HG03060 (cell line): Measurements from ENCODE around the gene FOLR1.
"Not testable (repeated sequence)": the region's sequence is repeated elsewhere in the genome, so short reads cannot be mapped to it uniquely, and the experiment has no call there.

Experiments
- ATAC-seq: cut with Tn5 transposase; IDR thresholded peaks from one replicate; pipeline ENCODE4 v1.9.1; 2021; ENCODE audit warnings: low read depth, moderate number of reproducible peaks; ENCODE audit not compliant: unreplicated experiment

The FOLR1 gene

DNA sequence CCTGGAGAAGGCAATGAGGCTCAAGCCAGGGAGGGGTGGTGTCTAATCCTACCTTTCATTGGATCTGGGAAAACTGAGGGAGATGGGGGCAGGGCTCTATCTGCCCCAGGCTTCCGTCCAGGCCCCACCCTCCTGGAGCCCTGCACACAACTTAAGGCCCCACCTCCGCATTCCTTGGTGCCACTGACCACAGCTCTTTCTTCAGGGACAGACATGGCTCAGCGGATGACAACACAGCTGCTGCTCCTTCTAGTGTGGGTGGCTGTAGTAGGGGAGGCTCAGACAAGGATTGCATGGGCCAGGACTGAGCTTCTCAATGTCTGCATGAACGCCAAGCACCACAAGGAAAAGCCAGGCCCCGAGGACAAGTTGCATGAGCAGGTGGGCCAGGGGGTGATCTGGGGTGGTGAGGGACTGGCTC lies at the start of gene FOLR1:
TSS of gene FOLR1 (plus strand) at position 180 of the 421 bp plus-strand sequence. CDS start at position 214, 34 bp downstream.
- no peak for ATAC-seq

DNA sequence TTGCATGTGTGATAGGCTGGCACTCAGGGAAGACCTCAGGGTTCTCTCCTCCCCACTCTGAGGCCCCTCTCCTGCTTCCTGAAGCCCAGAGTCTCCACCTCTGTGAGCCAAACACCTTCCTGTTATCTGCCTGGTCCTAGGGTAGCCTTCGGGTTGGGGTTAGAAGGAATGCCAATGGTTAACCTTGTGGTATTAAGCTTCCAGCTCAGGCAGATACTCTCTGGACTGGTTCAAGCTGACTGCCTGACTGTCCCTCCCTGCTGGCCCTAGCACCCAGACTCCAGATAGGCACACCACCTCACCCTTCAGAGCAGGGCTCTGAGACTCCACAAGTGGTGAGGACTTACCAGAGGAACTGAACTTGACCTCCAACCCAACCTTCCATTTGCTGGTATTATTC lies 49.4 kb upstream of the FOLR1 start:
- not testable (repeated sequence) for ATAC-seq

GRCh38 chr11:72144807-72145565 lies 47.0 kb upstream of the FOLR1 start:
- no peak for ATAC-seq

- no peak for ATAC-seq
Observed at GRCh38 chr11:72146625-72147024, 45.3 kb upstream of the FOLR1 start.

DNA sequence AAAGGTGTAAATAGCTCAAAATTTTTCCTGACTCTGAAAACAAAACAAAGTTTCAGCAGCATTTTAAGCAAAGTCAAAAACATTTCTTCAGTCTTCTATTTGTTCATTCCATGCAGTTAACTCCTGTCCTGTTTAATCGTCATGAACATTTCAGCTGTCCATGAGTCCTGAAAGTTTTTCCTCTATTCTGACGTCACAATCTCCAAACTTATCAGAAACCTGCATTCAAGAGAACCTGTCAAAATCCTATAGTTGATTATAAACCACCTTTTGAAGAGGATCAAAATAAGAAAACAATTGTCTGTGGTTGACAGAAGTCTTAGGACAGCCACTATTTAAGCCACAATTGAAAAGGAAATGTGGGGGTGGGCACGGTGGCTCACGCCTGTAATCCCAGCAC lies 41.1 kb upstream of the FOLR1 start:
- no peak for ATAC-seq

- ATAC-seq, result not testable (repeated sequence)
Observed at GRCh38 chr11:72153874-72154273, 38.1 kb upstream of the FOLR1 start.

GRCh38 chr11:72154816-72155215 lies 37.1 kb upstream of the FOLR1 start:
- no peak for ATAC-seq

DNA sequence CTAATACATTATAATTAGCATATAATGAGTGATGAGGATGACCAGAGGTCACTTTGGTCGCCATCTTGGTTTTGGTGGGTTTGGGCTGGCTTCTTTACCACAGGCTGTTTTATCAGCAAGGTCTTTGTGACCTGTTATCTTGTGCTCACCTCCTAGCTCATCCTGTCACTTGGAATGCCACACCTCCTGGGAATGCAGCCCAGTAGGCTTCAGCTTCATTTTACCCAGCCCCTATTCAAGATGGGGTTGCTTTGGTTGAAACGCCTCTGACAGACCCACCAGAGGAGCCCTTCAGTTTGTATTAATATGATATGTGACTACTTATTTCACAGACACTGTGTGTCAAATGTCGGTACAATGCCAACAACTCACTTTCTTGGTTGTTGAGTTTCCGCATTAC lies 36.2 kb upstream of the FOLR1 start:
- ATAC-seq, result no peak

GRCh38 chr11:72157131-72157530 lies 34.8 kb upstream of the FOLR1 start:
- ATAC-seq, result no peak

- no peak for ATAC-seq
Observed at GRCh38 chr11:72160319-72160718, 31.6 kb upstream of the FOLR1 start.

DNA sequence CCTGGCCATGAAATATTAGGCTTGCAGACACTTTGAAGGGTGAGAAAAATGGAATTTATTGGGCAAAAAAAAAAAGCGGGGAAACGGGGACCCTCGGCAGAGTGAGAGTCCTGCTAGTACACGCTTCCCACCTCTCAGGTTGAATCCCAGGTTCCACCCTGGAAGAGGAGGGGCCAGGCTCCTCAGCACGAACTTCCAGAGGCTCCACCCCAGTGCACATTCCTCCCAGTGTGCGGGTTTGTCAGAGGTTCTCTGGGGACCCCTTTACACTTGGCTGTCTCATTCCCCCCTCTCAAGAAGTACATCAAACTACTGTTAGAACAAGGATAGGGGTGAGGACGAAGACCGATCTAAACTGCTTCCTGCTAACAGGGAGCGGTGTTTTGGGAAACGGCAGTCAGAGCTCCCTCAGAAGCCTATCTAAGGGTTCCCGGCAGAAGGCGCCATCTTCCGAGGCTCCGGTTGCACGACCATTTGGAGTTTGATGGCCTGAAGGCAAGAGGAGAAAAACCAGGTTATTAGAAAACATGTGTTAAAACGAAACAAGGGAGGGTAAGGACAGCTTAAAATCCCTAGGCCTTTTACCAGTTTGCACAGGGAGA lies 28.9 kb upstream of the FOLR1 start:
- ATAC-seq, result no peak

DNA sequence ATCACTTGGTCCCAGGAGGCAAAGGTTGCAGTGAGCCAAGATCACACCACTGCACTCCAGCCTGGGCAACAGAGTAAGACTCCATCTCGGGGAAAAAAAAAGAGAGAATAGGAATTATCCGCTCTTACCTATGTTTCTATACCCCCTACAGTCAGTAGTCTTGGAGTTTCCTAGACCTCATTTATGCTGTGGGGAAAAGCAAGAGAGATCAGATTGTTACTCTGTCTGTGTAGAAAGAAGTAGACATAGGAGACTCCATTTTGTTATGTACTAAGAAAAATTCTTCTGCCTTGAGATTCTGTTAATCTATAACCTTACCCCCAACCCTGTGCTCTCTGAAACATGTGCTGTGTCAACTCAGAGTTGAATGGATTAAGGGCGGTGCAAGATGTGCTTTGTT lies 27.8 kb upstream of the FOLR1 start:
- ATAC-seq, result not testable (repeated sequence)

DNA sequence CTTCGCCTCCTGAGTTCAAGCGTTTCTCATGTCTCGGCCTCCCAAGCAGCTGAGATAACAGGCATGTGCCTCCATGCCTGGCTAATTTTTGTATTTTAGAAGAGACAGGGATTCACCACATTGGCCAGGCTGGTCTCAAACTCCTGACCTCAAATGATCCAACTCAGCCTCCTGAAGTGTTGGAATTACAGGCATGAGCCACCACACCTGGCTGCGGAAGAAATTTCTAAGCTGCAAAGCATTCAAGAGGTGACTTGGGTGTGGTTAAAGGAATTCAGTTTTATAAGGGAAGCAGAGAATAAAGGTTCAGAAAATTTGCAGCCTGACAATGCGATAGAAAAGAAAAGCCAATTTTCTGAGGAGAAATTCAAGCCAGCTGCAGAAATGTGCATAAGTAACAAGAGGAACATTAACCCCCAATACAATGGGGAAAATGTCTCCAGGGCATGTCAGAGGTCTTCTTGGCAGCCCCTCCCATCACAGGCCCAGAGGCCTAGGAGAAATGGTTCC lies 22.8 kb upstream of the FOLR1 start:
- ATAC-seq, result not testable (repeated sequence)

GRCh38 chr11:72169754-72170153 lies 22.2 kb upstream of the FOLR1 start:
- ATAC-seq, result not testable (repeated sequence)

- ATAC-seq, result not testable (repeated sequence)
Observed at GRCh38 chr11:72172043-72172442, 19.9 kb upstream of the FOLR1 start.

DNA sequence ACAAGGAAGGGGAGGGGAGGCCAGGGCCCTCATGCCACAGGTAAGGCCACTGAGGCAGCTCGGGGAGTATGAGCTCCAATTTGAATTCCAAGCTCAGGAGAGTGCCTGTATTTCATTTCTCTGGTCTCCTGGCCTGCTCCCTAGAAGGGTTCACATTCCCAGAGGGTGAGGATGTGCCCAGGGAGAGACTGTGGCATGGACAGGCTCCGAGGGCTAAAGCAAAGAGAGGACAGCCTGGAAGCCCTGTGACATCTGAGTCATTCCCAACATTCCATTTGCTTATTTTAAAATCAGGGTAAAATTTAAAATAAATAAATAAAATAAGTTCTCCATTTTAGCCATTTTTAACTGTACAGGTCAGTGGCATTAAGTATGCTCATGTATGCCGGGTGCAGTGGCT lies 18.6 kb upstream of the FOLR1 start:
- no peak for ATAC-seq

GRCh38 chr11:72174302-72175070 lies 17.5 kb upstream of the FOLR1 start:
- ATAC-seq, result no peak

DNA sequence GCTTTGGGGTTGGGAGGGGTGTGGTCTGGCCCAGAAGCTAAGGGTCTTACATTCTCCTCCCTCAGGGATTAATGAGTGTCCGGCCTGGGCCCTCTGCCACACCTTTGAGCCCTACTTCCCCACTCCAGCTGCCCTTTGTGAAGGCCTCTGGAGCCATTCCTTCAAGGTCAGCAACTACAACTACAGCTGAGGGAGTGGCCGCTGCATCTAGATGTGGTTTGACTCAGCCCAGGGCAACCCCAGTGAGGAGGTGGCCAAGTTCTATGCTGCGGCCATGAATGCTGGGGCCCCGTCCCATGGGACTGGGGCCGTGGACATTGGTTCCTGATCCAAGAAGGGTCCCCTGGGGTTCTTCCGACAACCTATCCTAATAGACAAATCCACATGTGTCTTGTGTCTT lies 14.3 kb upstream of the FOLR1 start:
- ATAC-seq, result no peak

DNA sequence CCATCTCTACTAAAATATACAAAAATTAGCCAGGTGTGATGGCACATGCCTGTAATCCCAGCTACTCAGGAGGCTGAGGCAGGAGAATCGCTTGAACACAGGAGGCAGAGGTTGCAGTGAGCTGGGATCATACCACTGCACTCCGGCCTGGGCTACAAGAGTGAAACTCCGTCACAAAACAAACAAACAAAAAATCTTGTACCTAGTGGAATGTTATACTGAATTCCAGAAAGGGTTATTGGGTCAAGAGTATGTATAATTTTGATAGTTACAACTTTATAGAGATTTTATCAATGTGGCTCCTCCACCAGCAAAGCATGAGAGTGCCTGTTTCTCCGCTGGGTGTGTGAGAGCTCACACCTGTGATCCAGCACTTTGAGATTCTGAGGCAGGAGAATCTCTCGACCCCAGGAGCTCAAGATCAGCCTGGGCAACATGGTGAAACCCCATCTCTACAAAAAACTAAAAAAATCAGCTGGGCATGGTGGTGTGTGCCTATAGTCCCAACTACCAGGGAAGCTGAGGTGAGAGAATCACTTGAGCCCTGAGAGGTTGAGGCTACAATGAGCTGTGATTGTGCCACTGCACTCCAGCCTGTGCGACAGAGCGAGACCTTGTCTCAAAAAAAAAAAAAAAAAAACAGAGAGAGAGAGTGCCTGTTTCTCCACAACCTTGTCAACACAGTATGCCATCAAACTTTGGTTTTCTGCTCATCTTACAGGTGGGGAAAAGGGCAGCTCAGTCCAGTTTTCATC lies 12.7 kb upstream of the FOLR1 start:
- no peak for ATAC-seq

DNA sequence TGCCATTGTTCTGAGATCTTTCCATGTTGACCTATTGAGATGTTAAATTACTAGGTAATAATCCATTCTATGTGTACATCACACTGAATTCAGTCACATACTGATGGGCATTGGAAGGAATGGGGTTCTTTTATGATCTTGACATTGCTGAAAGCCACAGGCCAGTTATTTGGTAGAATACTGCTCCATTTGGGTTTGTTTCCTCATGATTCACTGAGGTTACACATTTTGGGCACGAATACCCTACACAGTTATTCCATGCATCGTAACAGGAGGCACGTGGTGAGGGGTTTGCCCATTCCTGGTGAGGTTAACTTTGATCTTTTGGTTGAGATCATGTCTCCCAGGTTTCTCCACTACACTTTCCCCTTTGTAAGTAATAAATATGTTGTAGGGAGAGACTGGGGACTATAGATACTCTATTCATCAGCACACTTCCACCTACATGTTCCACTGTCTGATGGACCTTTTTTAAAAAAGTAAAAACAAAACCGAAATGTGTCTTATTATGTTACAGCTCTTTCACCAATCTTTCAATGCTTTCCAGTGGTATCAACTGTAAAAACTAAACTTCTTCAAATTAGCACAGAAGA lies 12.0 kb upstream of the FOLR1 start:
- ATAC-seq, result no peak
